Type B pancreatic cell (in vitro differentiated cells): ENCODE measurements around the gene MTHFS. TPM values are rescaled to one million over a fixed set of nuclear protein-coding genes. Genes with fewer than 3 reads are reported as not detected.

Experiments
- DNase-seq: peaks from one replicate; pipeline ENCODE4 v3.0.0; 2021; ENCODE audit warnings: mixed read lengths; ENCODE audit not compliant: unreplicated experiment; ENCODE audit errors: extremely low spot score
- H3K27ac Mint-ChIP-seq: 2 replicates; pipeline ENCODE4 v1.8.0; 2021; ENCODE audit warnings: mild to moderate bottlenecking, mixed read lengths
- H3K27me3 Mint-ChIP-seq: 2 replicates; pipeline ENCODE4 v1.8.0; 2021; ENCODE audit warnings: mixed read lengths
- H3K36me3 Mint-ChIP-seq: 2 replicates; pipeline ENCODE4 v1.8.0; 2021; ENCODE audit warnings: mixed read lengths
- H3K4me1 Mint-ChIP-seq: one replicate; pipeline ENCODE4 v1.8.0; 2021; ENCODE audit warnings: mixed read lengths; ENCODE audit not compliant: unreplicated experiment
- H3K4me3 Mint-ChIP-seq: 2 replicates; pipeline ENCODE4 v1.8.0; 2021; ENCODE audit warnings: mild to moderate bottlenecking, mixed read lengths
- H3K9me3 Mint-ChIP-seq: 2 replicates; pipeline ENCODE4 v1.8.0; 2021; ENCODE audit warnings: mixed read lengths
- CTCF ChIP-seq: fragments of 200-600 bp; sonication (generic); conservative IDR thresholded peaks from 2 replicates; pipeline ENCODE4 v1.5.0; 2021; ENCODE audit warnings: antibody characterized with exemption, mild to moderate bottlenecking
- total RNA-seq: library from RNA; stranded (reverse); gene quantifications from 2 replicates; pipeline ENCODE4 v1.2.1, GENCODE V29; 2021; ENCODE audit warnings: low replicate concordance

Gene MTHFS
- total RNA-seq, 1 donor from 2014 or later = 27.6 TPM

GRCh38 chr15:79824136-79824701 lies 72.6 kb downstream of the MTHFS start:
- no peak for TF ChIP-seq CTCF
- H3K36me3 Mint-ChIP-seq = peaks cover 4% of the 10 kb centered on the region
- H3K27ac Mint-ChIP-seq = no peak overlapping the region
- no peaks in the 10 kb centered on the region for H3K27me3 Mint-ChIP-seq
- H3K4me1 Mint-ChIP-seq = peaks cover 5% of the 10 kb centered on the region
- H3K4me3 Mint-ChIP-seq = no peak overlapping the region
- no peak for DNase-seq
- H3K9me3 Mint-ChIP-seq = peaks cover 5% of the 10 kb centered on the region

- Mint-ChIP-seq H3K27me3 (no peaks in the 10 kb centered on the region), H3K27ac (no peak overlapping the region), H3K4me3 (no peak overlapping the region), H3K9me3 (peaks cover 5% of the 10 kb centered on the region), H3K36me3 (peaks cover 4% of the 10 kb centered on the region), H3K4me1 (peaks cover 12% of the 10 kb centered on the region)
- no peak for TF ChIP-seq CTCF
- no peak for DNase-seq
These were observed 76.0 kb downstream of the MTHFS start for GRCh38 chr15:79820820-79821219.

- no peak for TF ChIP-seq CTCF
- H3K4me1 Mint-ChIP-seq = peaks cover 12% of the 10 kb centered on the region
- H3K36me3 Mint-ChIP-seq = peaks cover 3% of the 10 kb centered on the region
- H3K9me3 Mint-ChIP-seq = peaks cover 5% of the 10 kb centered on the region
- H3K27me3 Mint-ChIP-seq = no peaks in the 10 kb centered on the region
- H3K4me3 Mint-ChIP-seq = no peak overlapping the region
- no peak overlapping the region for H3K27ac Mint-ChIP-seq
- DNase-seq = no peak
These were observed 76.6 kb downstream of the MTHFS start for GRCh38 chr15:79820176-79820575.

- H3K9me3 Mint-ChIP-seq = peaks cover 5% of the 10 kb centered on the region
- H3K36me3 Mint-ChIP-seq = peaks cover 3% of the 10 kb centered on the region
- no peak for DNase-seq
- H3K27ac Mint-ChIP-seq = no peak overlapping the region
- H3K4me3 Mint-ChIP-seq = no peak overlapping the region
- no peaks in the 10 kb centered on the region for H3K27me3 Mint-ChIP-seq
- TF ChIP-seq CTCF = no peak
- H3K4me1 Mint-ChIP-seq = peaks cover 7% of the 10 kb centered on the region
These were observed 80.2 kb downstream of the MTHFS start for GRCh38 chr15:79816571-79816970.

- H3K27ac Mint-ChIP-seq = no peak overlapping the region
- no peak for DNase-seq
- peaks cover 7% of the 10 kb centered on the region for H3K4me1 Mint-ChIP-seq
- H3K36me3 Mint-ChIP-seq = peaks cover 3% of the 10 kb centered on the region
- H3K27me3 Mint-ChIP-seq = no peaks in the 10 kb centered on the region
- no peak for TF ChIP-seq CTCF
- no peak overlapping the region for H3K4me3 Mint-ChIP-seq
- peaks cover 5% of the 10 kb centered on the region for H3K9me3 Mint-ChIP-seq
These were observed 81.3 kb downstream of the MTHFS start for GRCh38 chr15:79815468-79815867.

- Mint-ChIP-seq H3K36me3 (no peaks in the 10 kb centered on the region), H3K9me3 (no peaks in the 10 kb centered on the region), H3K27ac (no peak overlapping the region), H3K4me3 (no peak overlapping the region), H3K27me3 (no peaks in the 10 kb centered on the region), H3K4me1 (peaks cover 5% of the 10 kb centered on the region)
- TF ChIP-seq CTCF = no peak
- no peak for DNase-seq
These were observed 84.3 kb downstream of the MTHFS start for GRCh38 chr15:79812541-79812940.
